CD14-positive monocyte (primary cell): Measurements from ENCODE around the gene AHNAK2. TPM values are rescaled to one million over a fixed set of nuclear protein-coding genes. Genes with fewer than 3 reads are reported as not detected.

Source experiments
- DNase-seq, 3 donors: peaks; one replicate each; pipeline ENCODE4 v3.0.0-alpha.2; 2011 to 2022
- H2AFZ ChIP-seq: 2 replicates; pipeline ENCODE4 v1.6.0; 2012; ENCODE audit warnings: mild to moderate bottlenecking, low read depth, low read length, inconsistent platforms; ENCODE audit not compliant: insufficient read depth, poor library complexity, severe bottlenecking
- H3K27ac ChIP-seq, 2 donors: 1 replicate in 1 of 2; 2 replicates in 1 of 2; pipeline ENCODE4 v1.5.1; 2012 to 2013; ENCODE audit warnings: low read length in 2 of 2, control low read depth in 1 of 2, inconsistent platforms in 1 of 2, low read depth in 1 of 2, mild to moderate bottlenecking in 1 of 2
- H3K27me3 ChIP-seq, 2 donors: one replicate each; pipeline versions ENCODE4 v1.6.0 to v1.6.1; 2011 to 2013; ENCODE audit warnings: low read length in 2 of 2; ENCODE audit not compliant: control insufficient read depth in 2 of 2, insufficient read depth in 2 of 2
- H3K36me3 ChIP-seq, 2 donors: replicated peaks in 1 of 2; 1 replicate in 1 of 2; 2 replicates in 1 of 2; pipeline versions ENCODE4 v1.5.1 to v1.6.1; 2012 to 2013; ENCODE audit warnings: low read length in 2 of 2, control low read depth in 1 of 2, inconsistent platforms in 1 of 2, mild to moderate bottlenecking in 1 of 2; ENCODE audit not compliant: insufficient read depth in 2 of 2, control insufficient read depth in 1 of 2
- H3K4me1 ChIP-seq, 2 donors: 1 replicate in 1 of 2; 2 replicates in 1 of 2; pipeline versions ENCODE4 v1.5.1 to v1.6.1; 2012 to 2013; ENCODE audit warnings: low read length in 2 of 2, control low read depth in 1 of 2, inconsistent platforms in 1 of 2, mild to moderate bottlenecking in 1 of 2, moderate library complexity in 1 of 2; ENCODE audit not compliant: insufficient read depth in 2 of 2, control insufficient read depth in 1 of 2
- H3K4me2 ChIP-seq: replicated peaks from 2 replicates; pipeline ENCODE3; 2012; ENCODE audit warnings: low read length, moderate library complexity, mild to moderate bottlenecking; ENCODE audit not compliant: poor library complexity, severe bottlenecking; ENCODE audit errors: extremely low read depth
- H3K4me3 ChIP-seq, 3 experiments: fragments of 200-600 bp in 1 of 3; sonication (generic) in 1 of 3; replicated peaks in 1 of 3; 1 replicate in 2 of 3; 2 replicates in 1 of 3; pipeline ENCODE4 v1.5.1; 2011 to 2013; ENCODE audit warnings: low read length in 3 of 3, mild to moderate bottlenecking in 3 of 3, control low read depth in 2 of 3, low read depth in 2 of 3, inconsistent platforms in 1 of 3, moderate library complexity in 1 of 3
- H3K79me2 ChIP-seq: 2 replicates; pipeline ENCODE4 v1.6.0; 2012; ENCODE audit warnings: mild to moderate bottlenecking, control low read depth, inconsistent platforms, low read length, moderate library complexity; ENCODE audit not compliant: insufficient read depth
- H3K9ac ChIP-seq: 2 replicates; pipeline ENCODE4 v1.6.0; 2017; ENCODE audit warnings: low read length, mild to moderate bottlenecking; ENCODE audit not compliant: insufficient read depth, poor library complexity, severe bottlenecking
- H3K9me3 ChIP-seq, 2 donors: replicated peaks in 1 of 2; 1 replicate in 1 of 2; 2 replicates in 1 of 2; pipeline versions ENCODE4 v1.5.1 to v1.6.1; 2012 to 2013; ENCODE audit warnings: low read length in 2 of 2, control low read depth in 1 of 2; ENCODE audit not compliant: control insufficient read depth in 1 of 2, insufficient read depth in 1 of 2
- H4K20me1 ChIP-seq: 2 replicates; pipeline ENCODE4 v1.6.0; 2012; ENCODE audit warnings: mild to moderate bottlenecking, low read length, control low read depth, moderate library complexity; ENCODE audit not compliant: insufficient read depth
- H3K27ac Mint-ChIP-seq, 7 donors: one replicate each; pipeline ENCODE4 v1.8.0; 2020; ENCODE audit warnings: mild to moderate bottlenecking in 7 of 7, mixed read lengths in 7 of 7, moderate library complexity in 6 of 7, inconsistent platforms in 2 of 7
- H3K27me3 Mint-ChIP-seq, 3 donors: one replicate each; pipeline ENCODE4 v1.8.0; 2021 to 2022; ENCODE audit warnings: low read depth in 3 of 3, mild to moderate bottlenecking in 3 of 3, mixed read lengths in 3 of 3, moderate library complexity in 3 of 3, inconsistent platforms in 1 of 3
- H3K36me3 Mint-ChIP-seq, 2 donors: one replicate each; pipeline ENCODE4 v1.8.0; 2020; ENCODE audit warnings: mixed read lengths in 2 of 2, inconsistent platforms in 1 of 2, mild to moderate bottlenecking in 1 of 2
- H3K4me1 Mint-ChIP-seq: one replicate; pipeline ENCODE4 v1.8.0; 2020; ENCODE audit warnings: mild to moderate bottlenecking, mixed read lengths
- H3K4me3 Mint-ChIP-seq, 2 donors: one replicate each; pipeline ENCODE4 v1.8.0; 2020; ENCODE audit warnings: mild to moderate bottlenecking in 2 of 2, mixed read lengths in 2 of 2, moderate library complexity in 1 of 2
- H3K9me3 Mint-ChIP-seq, 7 donors: one replicate each; pipeline ENCODE4 v1.8.0; 2020 to 2022; ENCODE audit warnings: mixed read lengths in 7 of 7, mild to moderate bottlenecking in 6 of 7, moderate library complexity in 6 of 7, inconsistent platforms in 2 of 7
- WGBS: methylation state at CpG from one replicate; pipeline ENCODE4 v1.1.5; 2013; ENCODE audit warnings: missing lambda C conversion rate; ENCODE audit not compliant: insufficient coverage; 5-methylcytosine and 5-hydroxymethylcytosine counted together
- intact Hi-C, 2 donors: fragments of 100-400 bp; cut with micrococcal nuclease; formaldehyde crosslinking; loops; one replicate each; pipeline versions ENCODE4 v1.15.0 to v1.15.1; 2023
- polyA plus RNA-seq, 3 donors: library from polyadenylated mRNA; depleted of rRNA in 1 of 3; unstranded in 2 of 3; stranded (reverse) in 1 of 3; fragments of 300-500 nt in 2 of 3; fragments of >200 nt in 1 of 3; fragmentation: Illumina TruSeq in 2 of 3; gene quantifications; 1 replicate in 2 of 3; 2 replicates in 1 of 3; pipeline ENCODE4 v1.2.3, GENCODE V29; 2012 to 2021
- TF ChIP-seq, protein P1 (sequence below): fragments of 200-600 bp; IDR thresholded peaks from one replicate; pipeline ENCODE4 v1.8.0; 2022; ENCODE audit warnings: antibody characterized with exemption, mild to moderate bottlenecking

The AHNAK2 gene
- polyA plus RNA-seq, 3 donors: 0.01 TPM; not detected in 2

DNA sequence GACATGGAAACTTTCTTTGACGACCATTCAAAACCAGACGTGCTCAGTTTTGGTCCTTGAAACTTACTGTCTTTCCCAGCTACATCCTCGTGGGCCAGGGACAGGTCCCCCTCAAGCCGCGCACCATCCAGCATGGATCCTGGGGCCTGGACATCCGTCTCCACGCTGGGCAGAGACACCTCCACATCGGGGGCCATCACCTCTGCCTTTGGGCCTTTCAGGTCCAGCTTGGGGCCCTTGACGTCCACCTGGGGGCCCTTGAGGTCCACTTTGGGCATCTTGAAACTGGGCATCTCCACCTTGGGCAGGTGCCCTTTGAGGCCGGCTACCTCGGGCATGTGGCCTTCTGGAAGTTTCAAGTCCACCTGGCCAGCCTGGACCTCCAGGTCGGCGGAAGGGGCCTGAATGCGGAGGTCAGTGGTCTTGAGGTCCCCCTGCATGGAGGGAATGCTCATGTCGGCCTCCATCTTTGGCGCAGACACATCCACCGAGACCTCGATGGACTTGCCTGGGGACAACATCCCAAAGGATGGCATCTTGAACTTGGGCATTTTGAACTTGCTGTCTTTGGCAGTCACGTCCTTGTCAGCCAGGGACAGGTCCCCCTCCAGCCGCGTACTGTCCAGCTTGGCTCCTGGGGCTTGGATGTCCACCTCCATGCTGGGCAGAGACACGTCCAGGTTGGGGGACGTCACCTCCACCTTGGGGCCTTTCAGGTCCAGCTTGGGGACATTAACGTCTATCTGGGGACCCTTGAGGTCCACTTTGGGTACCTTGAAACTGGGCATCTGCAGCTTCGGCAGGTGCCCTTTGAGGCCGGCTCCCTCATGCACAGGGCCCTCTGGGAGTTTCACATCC is 36.4 kb downstream of the AHNAK2 start:
- Histone ChIP-seq H3K9me3 (no peaks in the 10 kb centered on the region), H3K79me2 (no peaks in the 10 kb centered on the region), H3K9ac (no peak overlapping the region), H3K4me1 (no peaks in the 10 kb centered on the region), H3K36me3 (no peaks in the 10 kb centered on the region), H2AFZ (no peak overlapping the region), H4K20me1 (no peaks in the 10 kb centered on the region), H3K27ac (no peak overlapping the region), H3K4me2 (no peak overlapping the region), H3K4me3 (no peak overlapping the region), H3K27me3 (peaks cover 0 to 12% of the 10 kb centered on the region in 2 donors)
- Mint-ChIP-seq H3K27me3 (peaks cover 14 to 25% (median 20%) of the 10 kb centered on the region in 3 donors), H3K4me1 (no peaks in the 10 kb centered on the region), H3K9me3 (no peaks in the 10 kb centered on the region), H3K27ac (no peak overlapping the region), H3K4me3 (no peak overlapping the region), H3K36me3 (no peaks in the 10 kb centered on the region)
- DNase-seq: peak in 1 of 3 donors; percentile 2
- WGBS: 95% methylated on average over 25 of the region's 26 CpGs
- intact Hi-C loops: no loop called here
- TF ChIP-seq, protein P1, sequence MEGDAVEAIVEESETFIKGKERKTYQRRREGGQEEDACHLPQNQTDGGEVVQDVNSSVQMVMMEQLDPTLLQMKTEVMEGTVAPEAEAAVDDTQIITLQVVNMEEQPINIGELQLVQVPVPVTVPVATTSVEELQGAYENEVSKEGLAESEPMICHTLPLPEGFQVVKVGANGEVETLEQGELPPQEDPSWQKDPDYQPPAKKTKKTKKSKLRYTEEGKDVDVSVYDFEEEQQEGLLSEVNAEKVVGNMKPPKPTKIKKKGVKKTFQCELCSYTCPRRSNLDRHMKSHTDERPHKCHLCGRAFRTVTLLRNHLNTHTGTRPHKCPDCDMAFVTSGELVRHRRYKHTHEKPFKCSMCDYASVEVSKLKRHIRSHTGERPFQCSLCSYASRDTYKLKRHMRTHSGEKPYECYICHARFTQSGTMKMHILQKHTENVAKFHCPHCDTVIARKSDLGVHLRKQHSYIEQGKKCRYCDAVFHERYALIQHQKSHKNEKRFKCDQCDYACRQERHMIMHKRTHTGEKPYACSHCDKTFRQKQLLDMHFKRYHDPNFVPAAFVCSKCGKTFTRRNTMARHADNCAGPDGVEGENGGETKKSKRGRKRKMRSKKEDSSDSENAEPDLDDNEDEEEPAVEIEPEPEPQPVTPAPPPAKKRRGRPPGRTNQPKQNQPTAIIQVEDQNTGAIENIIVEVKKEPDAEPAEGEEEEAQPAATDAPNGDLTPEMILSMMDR: no peak

DNA sequence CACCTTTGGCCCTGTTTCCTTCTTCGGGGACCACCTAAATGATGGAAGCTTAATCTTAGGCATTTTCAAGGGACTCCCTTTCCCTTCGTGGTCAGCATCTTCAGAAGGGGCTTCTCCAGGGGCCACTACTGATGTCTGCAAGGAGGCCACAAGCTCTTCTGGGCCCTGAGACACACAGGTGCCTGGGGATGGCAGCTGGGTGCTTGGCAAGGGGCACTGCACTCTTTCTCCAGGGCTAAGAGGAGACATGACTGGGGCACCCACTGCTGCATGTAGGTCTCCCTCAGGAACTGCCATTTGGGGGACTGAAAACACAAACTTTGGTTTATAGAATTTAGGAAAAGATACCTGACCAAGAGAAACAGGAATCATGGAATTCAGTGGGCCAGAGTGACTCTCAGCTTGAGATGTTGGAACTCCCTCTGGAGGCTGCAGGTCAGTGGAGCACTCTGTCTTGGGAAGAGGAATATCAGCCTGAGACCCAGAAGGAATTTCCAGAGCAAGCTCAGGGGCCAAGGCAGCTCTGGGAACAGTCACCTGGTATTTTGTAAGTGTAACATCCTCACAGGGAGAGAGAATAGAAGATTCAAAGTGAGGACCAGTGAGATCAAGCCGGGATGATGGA is 37.5 kb downstream of the AHNAK2 start:
- no peak overlapping the region for H3K4me3 Mint-ChIP-seq
- no peak overlapping the region for H3K27ac Mint-ChIP-seq
- peaks cover 0 to 21% of the 10 kb centered on the region in 2 donors for H3K27me3 ChIP-seq
- H3K36me3 ChIP-seq: no peaks in the 10 kb centered on the region
- H3K4me2 ChIP-seq: no peak overlapping the region
- WGBS: 97% methylated on average over 3 of the region's 3 CpGs
- H3K27me3 Mint-ChIP-seq: peaks cover 23 to 36% (median 29%) of the 10 kb centered on the region in 3 donors
- no peak overlapping the region for H3K27ac ChIP-seq
- no peaks in the 10 kb centered on the region for H3K9me3 ChIP-seq
- H3K4me3 ChIP-seq: no peak overlapping the region
- H4K20me1 ChIP-seq: no peaks in the 10 kb centered on the region
- H2AFZ ChIP-seq: no peak overlapping the region
- H3K9me3 Mint-ChIP-seq: no peaks in the 10 kb centered on the region
- H3K79me2 ChIP-seq: no peaks in the 10 kb centered on the region
- DNase-seq: no peak
- no peaks in the 10 kb centered on the region for H3K36me3 Mint-ChIP-seq
- H3K4me1 Mint-ChIP-seq: no peaks in the 10 kb centered on the region
- TF ChIP-seq, protein P1: no peak
- intact Hi-C loops: no loop called here
- H3K4me1 ChIP-seq: no peaks in the 10 kb centered on the region
- H3K9ac ChIP-seq: no peak overlapping the region
